CD14-positive monocyte (primary cell): ENCODE measurements around the gene GSTCD. TPM values are rescaled to one million over a fixed set of nuclear protein-coding genes. Genes with fewer than 3 reads are reported as not detected.
A peak's percentile ranks its signal among the peaks of the same experiment; 100 is the strongest.

Experiments
- DNase-seq, 3 donors: peaks; one replicate each; pipeline ENCODE4 v3.0.0-alpha.2; 2011 to 2022
- H2AFZ ChIP-seq: 2 replicates; pipeline ENCODE4 v1.6.0; 2012; ENCODE audit warnings: mild to moderate bottlenecking, low read depth, low read length, inconsistent platforms; ENCODE audit not compliant: insufficient read depth, poor library complexity, severe bottlenecking
- H3K27ac ChIP-seq, 2 donors: 1 replicate in 1 of 2; 2 replicates in 1 of 2; pipeline ENCODE4 v1.5.1; 2012 to 2013; ENCODE audit warnings: low read length in 2 of 2, control low read depth in 1 of 2, inconsistent platforms in 1 of 2, low read depth in 1 of 2, mild to moderate bottlenecking in 1 of 2
- H3K27me3 ChIP-seq, 2 donors: one replicate each; pipeline versions ENCODE4 v1.6.0 to v1.6.1; 2011 to 2013; ENCODE audit warnings: low read length in 2 of 2; ENCODE audit not compliant: control insufficient read depth in 2 of 2, insufficient read depth in 2 of 2
- H3K36me3 ChIP-seq, 2 donors: replicated peaks in 1 of 2; 1 replicate in 1 of 2; 2 replicates in 1 of 2; pipeline versions ENCODE4 v1.5.1 to v1.6.1; 2012 to 2013; ENCODE audit warnings: low read length in 2 of 2, control low read depth in 1 of 2, inconsistent platforms in 1 of 2, mild to moderate bottlenecking in 1 of 2; ENCODE audit not compliant: insufficient read depth in 2 of 2, control insufficient read depth in 1 of 2
- H3K4me1 ChIP-seq, 2 donors: 1 replicate in 1 of 2; 2 replicates in 1 of 2; pipeline versions ENCODE4 v1.5.1 to v1.6.1; 2012 to 2013; ENCODE audit warnings: low read length in 2 of 2, control low read depth in 1 of 2, inconsistent platforms in 1 of 2, mild to moderate bottlenecking in 1 of 2, moderate library complexity in 1 of 2; ENCODE audit not compliant: insufficient read depth in 2 of 2, control insufficient read depth in 1 of 2
- H3K4me2 ChIP-seq: replicated peaks from 2 replicates; pipeline ENCODE3; 2012; ENCODE audit warnings: low read length, moderate library complexity, mild to moderate bottlenecking; ENCODE audit not compliant: poor library complexity, severe bottlenecking; ENCODE audit errors: extremely low read depth
- H3K4me3 ChIP-seq, 3 experiments: fragments of 200-600 bp in 1 of 3; sonication (generic) in 1 of 3; replicated peaks in 1 of 3; 1 replicate in 2 of 3; 2 replicates in 1 of 3; pipeline ENCODE4 v1.5.1; 2011 to 2013; ENCODE audit warnings: low read length in 3 of 3, mild to moderate bottlenecking in 3 of 3, control low read depth in 2 of 3, low read depth in 2 of 3, inconsistent platforms in 1 of 3, moderate library complexity in 1 of 3
- H3K79me2 ChIP-seq: 2 replicates; pipeline ENCODE4 v1.6.0; 2012; ENCODE audit warnings: mild to moderate bottlenecking, control low read depth, inconsistent platforms, low read length, moderate library complexity; ENCODE audit not compliant: insufficient read depth
- H3K9ac ChIP-seq: 2 replicates; pipeline ENCODE4 v1.6.0; 2017; ENCODE audit warnings: low read length, mild to moderate bottlenecking; ENCODE audit not compliant: insufficient read depth, poor library complexity, severe bottlenecking
- H3K9me3 ChIP-seq, 2 donors: replicated peaks in 1 of 2; 1 replicate in 1 of 2; 2 replicates in 1 of 2; pipeline versions ENCODE4 v1.5.1 to v1.6.1; 2012 to 2013; ENCODE audit warnings: low read length in 2 of 2, control low read depth in 1 of 2; ENCODE audit not compliant: control insufficient read depth in 1 of 2, insufficient read depth in 1 of 2
- H4K20me1 ChIP-seq: 2 replicates; pipeline ENCODE4 v1.6.0; 2012; ENCODE audit warnings: mild to moderate bottlenecking, low read length, control low read depth, moderate library complexity; ENCODE audit not compliant: insufficient read depth
- H3K27ac Mint-ChIP-seq, 7 donors: one replicate each; pipeline ENCODE4 v1.8.0; 2020; ENCODE audit warnings: mild to moderate bottlenecking in 7 of 7, mixed read lengths in 7 of 7, moderate library complexity in 6 of 7, inconsistent platforms in 2 of 7
- H3K27me3 Mint-ChIP-seq, 3 donors: one replicate each; pipeline ENCODE4 v1.8.0; 2021 to 2022; ENCODE audit warnings: low read depth in 3 of 3, mild to moderate bottlenecking in 3 of 3, mixed read lengths in 3 of 3, moderate library complexity in 3 of 3, inconsistent platforms in 1 of 3
- H3K36me3 Mint-ChIP-seq, 2 donors: one replicate each; pipeline ENCODE4 v1.8.0; 2020; ENCODE audit warnings: mixed read lengths in 2 of 2, inconsistent platforms in 1 of 2, mild to moderate bottlenecking in 1 of 2
- H3K4me1 Mint-ChIP-seq: one replicate; pipeline ENCODE4 v1.8.0; 2020; ENCODE audit warnings: mild to moderate bottlenecking, mixed read lengths
- H3K4me3 Mint-ChIP-seq, 2 donors: one replicate each; pipeline ENCODE4 v1.8.0; 2020; ENCODE audit warnings: mild to moderate bottlenecking in 2 of 2, mixed read lengths in 2 of 2, moderate library complexity in 1 of 2
- H3K9me3 Mint-ChIP-seq, 7 donors: one replicate each; pipeline ENCODE4 v1.8.0; 2020 to 2022; ENCODE audit warnings: mixed read lengths in 7 of 7, mild to moderate bottlenecking in 6 of 7, moderate library complexity in 6 of 7, inconsistent platforms in 2 of 7
- WGBS: methylation state at CpG from one replicate; pipeline ENCODE4 v1.1.5; 2013; ENCODE audit warnings: missing lambda C conversion rate; ENCODE audit not compliant: insufficient coverage; 5-methylcytosine and 5-hydroxymethylcytosine counted together
- intact Hi-C, 2 donors: fragments of 100-400 bp; cut with micrococcal nuclease; formaldehyde crosslinking; loops; one replicate each; pipeline versions ENCODE4 v1.15.0 to v1.15.1; 2023
- polyA plus RNA-seq, 3 donors: library from polyadenylated mRNA; depleted of rRNA in 1 of 3; unstranded in 2 of 3; stranded (reverse) in 1 of 3; fragments of 300-500 nt in 2 of 3; fragments of >200 nt in 1 of 3; fragmentation: Illumina TruSeq in 2 of 3; gene quantifications; 1 replicate in 2 of 3; 2 replicates in 1 of 3; pipeline ENCODE4 v1.2.3, GENCODE V29; 2012 to 2021
- TF ChIP-seq, protein P1 (sequence below): fragments of 200-600 bp; IDR thresholded peaks from one replicate; pipeline ENCODE4 v1.8.0; 2022; ENCODE audit warnings: antibody characterized with exemption, mild to moderate bottlenecking

The GSTCD gene
- polyA plus RNA-seq, 3 donors: 0.93 to 1.5 (median 1.2) TPM

DNA sequence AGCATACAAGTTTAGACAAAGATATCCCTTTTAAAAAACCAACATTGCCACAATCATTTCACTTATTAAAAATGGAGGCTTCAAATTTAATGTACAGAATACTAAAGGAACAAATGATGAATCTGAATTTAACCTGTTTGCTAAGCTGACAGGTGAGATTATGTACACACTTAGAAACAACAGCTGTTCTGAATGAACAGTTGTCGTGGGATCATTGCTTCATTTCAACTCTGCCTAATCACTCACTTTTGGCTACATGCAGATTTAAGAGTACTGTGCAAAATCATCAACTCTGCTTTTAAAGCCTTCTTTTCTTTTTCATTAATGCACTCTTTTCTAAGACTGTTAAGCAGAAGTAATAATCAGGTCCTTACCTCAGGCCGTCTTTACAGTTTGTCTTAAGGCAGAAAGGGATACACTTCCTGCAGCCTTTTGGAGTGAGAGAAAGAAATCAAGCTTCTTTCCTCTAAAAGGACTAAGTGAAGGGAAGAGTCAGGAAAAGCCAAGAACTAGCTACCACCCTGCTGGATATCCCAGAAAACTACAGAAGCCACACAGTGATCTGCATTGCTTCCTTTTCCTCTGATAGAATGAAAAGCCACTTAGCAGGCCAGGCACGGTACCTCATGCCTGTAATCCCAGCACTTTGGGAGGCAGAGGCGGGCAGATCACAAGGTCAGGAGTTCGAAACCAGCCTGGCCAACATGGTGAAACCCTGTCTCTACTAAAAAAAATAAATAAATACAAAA lies 132.0 kb downstream of the GSTCD start:
- WGBS: 100% methylated on average over 2 of the region's 5 CpGs
- Histone ChIP-seq H3K9me3 (peaks cover 0 to 10% of the 10 kb centered on the region in 2 donors), H3K36me3 (peaks cover 0 to 4% of the 10 kb centered on the region in 2 donors), H3K4me1 (no peaks in the 10 kb centered on the region), H3K27me3 (no peaks in the 10 kb centered on the region), H4K20me1 (no peaks in the 10 kb centered on the region), H2AFZ (no peak overlapping the region), H3K9ac (no peak overlapping the region), H3K79me2 (no peaks in the 10 kb centered on the region), H3K27ac (no peak overlapping the region), H3K4me3 (no peak overlapping the region), H3K4me2 (no peak overlapping the region)
- TF ChIP-seq, protein P1, sequence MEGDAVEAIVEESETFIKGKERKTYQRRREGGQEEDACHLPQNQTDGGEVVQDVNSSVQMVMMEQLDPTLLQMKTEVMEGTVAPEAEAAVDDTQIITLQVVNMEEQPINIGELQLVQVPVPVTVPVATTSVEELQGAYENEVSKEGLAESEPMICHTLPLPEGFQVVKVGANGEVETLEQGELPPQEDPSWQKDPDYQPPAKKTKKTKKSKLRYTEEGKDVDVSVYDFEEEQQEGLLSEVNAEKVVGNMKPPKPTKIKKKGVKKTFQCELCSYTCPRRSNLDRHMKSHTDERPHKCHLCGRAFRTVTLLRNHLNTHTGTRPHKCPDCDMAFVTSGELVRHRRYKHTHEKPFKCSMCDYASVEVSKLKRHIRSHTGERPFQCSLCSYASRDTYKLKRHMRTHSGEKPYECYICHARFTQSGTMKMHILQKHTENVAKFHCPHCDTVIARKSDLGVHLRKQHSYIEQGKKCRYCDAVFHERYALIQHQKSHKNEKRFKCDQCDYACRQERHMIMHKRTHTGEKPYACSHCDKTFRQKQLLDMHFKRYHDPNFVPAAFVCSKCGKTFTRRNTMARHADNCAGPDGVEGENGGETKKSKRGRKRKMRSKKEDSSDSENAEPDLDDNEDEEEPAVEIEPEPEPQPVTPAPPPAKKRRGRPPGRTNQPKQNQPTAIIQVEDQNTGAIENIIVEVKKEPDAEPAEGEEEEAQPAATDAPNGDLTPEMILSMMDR: no peak
- no peak overlapping the region for H3K4me3 Mint-ChIP-seq
- peaks cover 0 to 2% (median 2%) of the 10 kb centered on the region in 3 donors for H3K27me3 Mint-ChIP-seq
- peaks cover 0 to 5% (median 2%) of the 10 kb centered on the region in 7 donors for H3K9me3 Mint-ChIP-seq
- peaks cover 23 to 32% of the 10 kb centered on the region in 2 donors for H3K36me3 Mint-ChIP-seq
- DNase-seq: no peak
- no peaks in the 10 kb centered on the region for H3K4me1 Mint-ChIP-seq
- intact Hi-C loops: no loop called here
- peak overlapping the region in 1 of 7 donors; percentile 41 for H3K27ac Mint-ChIP-seq

DNA sequence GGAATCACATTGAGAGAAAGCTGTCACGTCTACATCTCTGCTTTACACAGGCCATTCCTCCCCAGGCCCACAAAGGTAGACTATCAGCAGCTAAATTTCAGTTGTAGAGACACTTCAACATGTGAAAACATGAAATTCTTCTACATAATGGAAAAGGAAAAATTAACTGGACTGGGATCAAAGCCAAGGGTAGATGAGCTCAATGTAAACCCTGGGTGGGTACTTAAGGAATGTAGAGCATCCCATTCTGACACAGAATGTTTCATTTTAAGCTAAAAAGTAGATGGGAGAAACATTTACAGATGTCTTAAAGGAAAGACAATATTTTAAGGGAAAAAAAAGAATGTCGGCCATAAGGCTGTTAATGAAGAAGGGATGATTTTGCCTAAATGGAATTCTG lies 135.4 kb downstream of the GSTCD start:
- no peak for DNase-seq
- no peaks in the 10 kb centered on the region for H3K79me2 ChIP-seq
- H3K4me3 Mint-ChIP-seq: no peak overlapping the region
- no CpG with 5 or more reads among the region's 2 CpGs for WGBS
- no peaks in the 10 kb centered on the region for H3K9me3 Mint-ChIP-seq
- no peak overlapping the region for H3K9ac ChIP-seq
- H3K36me3 Mint-ChIP-seq: peaks cover 26 to 31% of the 10 kb centered on the region in 2 donors
- H4K20me1 ChIP-seq: no peaks in the 10 kb centered on the region
- intact Hi-C loops: no loop called here
- peaks cover 0 to 2% (median 2%) of the 10 kb centered on the region in 3 donors for H3K27me3 Mint-ChIP-seq
- H3K27ac ChIP-seq: no peak overlapping the region
- H3K4me2 ChIP-seq: no peak overlapping the region
- H3K36me3 ChIP-seq: peaks cover 0 to 5% of the 10 kb centered on the region in 2 donors
- H3K9me3 ChIP-seq: no peaks in the 10 kb centered on the region
- no peak overlapping the region for H3K4me3 ChIP-seq
- H3K27ac Mint-ChIP-seq: no peak overlapping the region
- no peaks in the 10 kb centered on the region for H3K4me1 ChIP-seq
- no peak overlapping the region for H2AFZ ChIP-seq
- no peaks in the 10 kb centered on the region for H3K4me1 Mint-ChIP-seq
- TF ChIP-seq, protein P1: no peak
- no peaks in the 10 kb centered on the region for H3K27me3 ChIP-seq
